Measurements from ENCODE around the gene CAV1. TPM values are rescaled to one million over a fixed set of nuclear protein-coding genes. Genes with fewer than 3 reads are reported as not detected.
"Not testable (repeated sequence)": the region's sequence is repeated elsewhere in the genome, so short reads cannot be mapped to it uniquely, and the experiment has no call there.

CAV1 gene
- total RNA-seq = 1 to 10 TPM in 1 of 2 donors, not detected in 1; 1.2 TPM

- peak within 1 kb of the TSS; percentile 86 for H3K4me3 Mint-ChIP-seq
Observed at GRCh38 chr7:116524609-116525297, at the start of gene CAV1. Gene CAV1 (plus strand): TSS chr7:116525036. CDS start chr7:116525063, 27 bp downstream.

GRCh38 chr7:116477625-116478024, 47.2 kb upstream of the CAV1 start:
- Mint-ChIP-seq H3K27ac (no peak overlapping the region), H3K36me3 (ENCODE audit: low read depth) (no peaks in the 10 kb centered on the region), H3K4me1 (no peaks in the 10 kb centered on the region), H3K9me3 (peaks cover 4% of the 10 kb centered on the region), H3K27me3 (peaks cover 16% of the 10 kb centered on the region), H3K4me3 (no peak overlapping the region)
- ATAC-seq (replicated peaks) = no peak

More at GRCh38 chr7:116524609-116525297, at the start of gene CAV1:
- H3K27me3 Mint-ChIP-seq = peaks cover 64% of the 10 kb centered on the region
- peak within 1 kb of the TSS; percentile 41 for H3K27ac Mint-ChIP-seq
- H3K4me1 Mint-ChIP-seq = peaks cover 5% of the 10 kb centered on the region
- peak; percentile 47 for ATAC-seq (replicated peaks)
- peaks cover 5% of the 10 kb centered on the region for H3K36me3 Mint-ChIP-seq (ENCODE audit: low read depth)
- no peaks in the 10 kb centered on the region for H3K9me3 Mint-ChIP-seq

- Mint-ChIP-seq H3K4me3 (no peak overlapping the region), H3K36me3 (ENCODE audit: low read depth) (no peaks in the 10 kb centered on the region), H3K9me3 (peaks cover 4% of the 10 kb centered on the region), H3K4me1 (no peaks in the 10 kb centered on the region), H3K27ac (no peak overlapping the region), H3K27me3 (peaks cover 17% of the 10 kb centered on the region)
- peak; percentile 60 for ATAC-seq (replicated peaks)
Observed at GRCh38 chr7:116478834-116479233, 46.0 kb upstream of the CAV1 start.

- no peak for ATAC-seq (replicated peaks)
- Mint-ChIP-seq H3K27ac (no peak overlapping the region), H3K4me3 (no peak overlapping the region), H3K36me3 (ENCODE audit: low read depth) (no peaks in the 10 kb centered on the region), H3K9me3 (no peaks in the 10 kb centered on the region), H3K27me3 (peaks cover 24% of the 10 kb centered on the region), H3K4me1 (no peaks in the 10 kb centered on the region)
Observed at GRCh38 chr7:116483271-116483942, 41.4 kb upstream of the CAV1 start.

- H3K9me3 Mint-ChIP-seq; H3K36me3 Mint-ChIP-seq (ENCODE audit: low read depth); H3K4me3 Mint-ChIP-seq; H3K27ac Mint-ChIP-seq; H3K4me1 Mint-ChIP-seq; ATAC-seq (replicated peaks): not testable (repeated sequence)
- peaks cover 27% of the 10 kb centered on the region for H3K27me3 Mint-ChIP-seq
Observed at GRCh38 chr7:116484389-116484788, 40.4 kb upstream of the CAV1 start.

GRCh38 chr7:116487907-116488521, 36.8 kb upstream of the CAV1 start:
- no peak for ATAC-seq (replicated peaks)
- Mint-ChIP-seq H3K36me3 (ENCODE audit: low read depth) (no peaks in the 10 kb centered on the region), H3K4me3 (no peak overlapping the region), H3K9me3 (no peaks in the 10 kb centered on the region), H3K27me3 (peaks cover 36% of the 10 kb centered on the region), H3K4me1 (no peaks in the 10 kb centered on the region), H3K27ac (no peak overlapping the region)

- Mint-ChIP-seq H3K27me3 (peaks cover 30% of the 10 kb centered on the region), H3K27ac (no peak overlapping the region), H3K4me1 (no peaks in the 10 kb centered on the region), H3K36me3 (ENCODE audit: low read depth) (no peaks in the 10 kb centered on the region), H3K4me3 (no peak overlapping the region), H3K9me3 (no peaks in the 10 kb centered on the region)
- no peak for ATAC-seq (replicated peaks)
Observed at GRCh38 chr7:116490351-116490750, 34.5 kb upstream of the CAV1 start.

- H3K9me3 Mint-ChIP-seq = no peaks in the 10 kb centered on the region
- no peak overlapping the region for H3K27ac Mint-ChIP-seq
- no peak for ATAC-seq (replicated peaks)
- no peak overlapping the region for H3K4me3 Mint-ChIP-seq
- H3K36me3 Mint-ChIP-seq (ENCODE audit: low read depth) = no peaks in the 10 kb centered on the region
- no peaks in the 10 kb centered on the region for H3K4me1 Mint-ChIP-seq
- peaks cover 22% of the 10 kb centered on the region for H3K27me3 Mint-ChIP-seq
Observed at GRCh38 chr7:116491887-116492653, 32.8 kb upstream of the CAV1 start.

- H3K27me3 Mint-ChIP-seq = peaks cover 24% of the 10 kb centered on the region
- no peaks in the 10 kb centered on the region for H3K9me3 Mint-ChIP-seq
- no peak overlapping the region for H3K27ac Mint-ChIP-seq
- no peak for ATAC-seq (replicated peaks)
- H3K4me3 Mint-ChIP-seq = no peak overlapping the region
- H3K36me3 Mint-ChIP-seq (ENCODE audit: low read depth) = no peaks in the 10 kb centered on the region
- no peaks in the 10 kb centered on the region for H3K4me1 Mint-ChIP-seq
Observed at GRCh38 chr7:116492654-116493109, 32.2 kb upstream of the CAV1 start.

GRCh38 chr7:116493449-116493848, 31.4 kb upstream of the CAV1 start:
- no peak for ATAC-seq (replicated peaks)
- H3K4me3 Mint-ChIP-seq = no peak overlapping the region
- H3K27ac Mint-ChIP-seq = no peak overlapping the region
- no peaks in the 10 kb centered on the region for H3K36me3 Mint-ChIP-seq (ENCODE audit: low read depth)
- H3K4me1 Mint-ChIP-seq = no peaks in the 10 kb centered on the region
- peaks cover 32% of the 10 kb centered on the region for H3K27me3 Mint-ChIP-seq
- H3K9me3 Mint-ChIP-seq = no peaks in the 10 kb centered on the region

GRCh38 chr7:116494472-116494871, 30.4 kb upstream of the CAV1 start:
- peaks cover 32% of the 10 kb centered on the region for H3K27me3 Mint-ChIP-seq

GRCh38 chr7:116495736-116496135, 29.1 kb upstream of the CAV1 start:
- H3K27ac Mint-ChIP-seq = no peak overlapping the region
- H3K9me3 Mint-ChIP-seq = no peaks in the 10 kb centered on the region
- H3K4me3 Mint-ChIP-seq = no peak overlapping the region
- H3K36me3 Mint-ChIP-seq (ENCODE audit: low read depth) = no peaks in the 10 kb centered on the region
- ATAC-seq (replicated peaks) = no peak
- H3K27me3 Mint-ChIP-seq = peaks cover 36% of the 10 kb centered on the region
- peaks cover 7% of the 10 kb centered on the region for H3K4me1 Mint-ChIP-seq

More at GRCh38 chr7:116494472-116494871, 30.4 kb upstream of the CAV1 start:
- no peaks in the 10 kb centered on the region for H3K36me3 Mint-ChIP-seq (ENCODE audit: low read depth)
- H3K4me3 Mint-ChIP-seq = no peak overlapping the region
- no peak for ATAC-seq (replicated peaks)
- H3K27ac Mint-ChIP-seq = no peak overlapping the region
- no peaks in the 10 kb centered on the region for H3K4me1 Mint-ChIP-seq
- no peaks in the 10 kb centered on the region for H3K9me3 Mint-ChIP-seq

- H3K4me1 Mint-ChIP-seq = peaks cover 9% of the 10 kb centered on the region
- no peak for ATAC-seq (replicated peaks)
- H3K4me3 Mint-ChIP-seq = no peak overlapping the region
- H3K36me3 Mint-ChIP-seq (ENCODE audit: low read depth) = no peaks in the 10 kb centered on the region
- no peaks in the 10 kb centered on the region for H3K9me3 Mint-ChIP-seq
- peaks cover 35% of the 10 kb centered on the region for H3K27me3 Mint-ChIP-seq
- no peak overlapping the region for H3K27ac Mint-ChIP-seq
Observed at GRCh38 chr7:116496653-116497052, 28.2 kb upstream of the CAV1 start.

- no peak for ATAC-seq (replicated peaks)
- no peaks in the 10 kb centered on the region for H3K36me3 Mint-ChIP-seq (ENCODE audit: low read depth)
- H3K27ac Mint-ChIP-seq = no peak overlapping the region
- no peak overlapping the region for H3K4me3 Mint-ChIP-seq
- peaks cover 9% of the 10 kb centered on the region for H3K4me1 Mint-ChIP-seq
- H3K27me3 Mint-ChIP-seq = peaks cover 35% of the 10 kb centered on the region
- H3K9me3 Mint-ChIP-seq = no peaks in the 10 kb centered on the region
Observed at GRCh38 chr7:116497708-116498107, 27.1 kb upstream of the CAV1 start.

All from activated T-helper 17 cell treated with anti-CD3 and anti-CD28 coated beads, Interleukin-2, amount 50 U/mL, for 72 hours (primary cell).